ENCODE results near the gene PTPRU.

Gene PTPRU

DNA sequence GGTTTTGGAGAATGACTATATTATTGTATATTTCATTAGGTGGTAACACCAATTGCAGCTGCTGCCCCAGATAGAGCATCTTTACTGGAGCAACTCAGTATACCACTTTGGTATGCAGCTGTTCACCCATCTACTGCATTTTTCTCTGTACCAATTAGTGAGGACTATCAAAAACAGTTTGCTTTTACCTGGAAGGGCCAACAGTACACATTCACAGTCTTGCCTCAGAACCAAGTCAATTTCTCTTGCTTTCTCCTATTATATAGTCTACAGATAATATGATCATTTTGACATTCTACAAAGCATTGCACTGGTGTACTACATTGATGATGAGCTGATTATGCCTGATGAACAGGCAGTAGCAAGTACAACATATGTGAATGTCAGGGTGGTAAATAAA, 99.3 kb downstream of the PTPRU start:
- DNase-seq (ENCODE audit: low read depth in 3 of 3), result no peak

DNA sequence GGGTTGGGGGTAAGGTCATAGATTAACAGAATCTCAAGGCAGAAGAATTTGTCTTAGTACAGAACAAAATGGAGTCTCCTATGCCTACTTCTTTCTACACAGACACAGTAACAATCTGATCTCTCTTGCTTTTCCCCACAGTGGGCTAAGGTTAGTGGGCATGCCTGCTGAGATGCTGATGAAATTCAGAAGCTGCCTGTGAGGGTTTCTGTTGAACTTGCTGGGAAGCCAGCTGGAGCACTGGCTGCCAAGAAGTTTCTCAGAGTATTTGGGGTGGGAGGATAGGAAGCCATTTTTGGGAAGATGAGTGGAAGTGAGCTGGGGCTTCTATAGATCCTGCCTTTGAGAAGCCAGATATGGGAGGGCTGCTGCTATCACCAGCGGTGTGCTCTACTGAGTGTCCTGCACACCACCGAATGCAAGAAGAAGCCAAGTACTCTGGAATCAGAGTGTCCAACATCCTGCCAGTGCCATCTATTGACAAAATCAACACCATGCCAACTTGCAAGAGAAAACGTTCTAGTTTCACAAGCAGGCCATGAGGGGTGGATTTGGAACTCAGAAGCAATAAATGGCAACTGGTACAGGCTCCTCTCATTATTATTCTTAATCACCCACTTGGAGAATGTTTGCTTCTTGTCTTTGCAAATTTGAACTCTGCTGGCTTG, 102.7 kb downstream of the PTPRU start:
- no peak for DNase-seq (ENCODE audit: low read depth in 3 of 3)

DNA sequence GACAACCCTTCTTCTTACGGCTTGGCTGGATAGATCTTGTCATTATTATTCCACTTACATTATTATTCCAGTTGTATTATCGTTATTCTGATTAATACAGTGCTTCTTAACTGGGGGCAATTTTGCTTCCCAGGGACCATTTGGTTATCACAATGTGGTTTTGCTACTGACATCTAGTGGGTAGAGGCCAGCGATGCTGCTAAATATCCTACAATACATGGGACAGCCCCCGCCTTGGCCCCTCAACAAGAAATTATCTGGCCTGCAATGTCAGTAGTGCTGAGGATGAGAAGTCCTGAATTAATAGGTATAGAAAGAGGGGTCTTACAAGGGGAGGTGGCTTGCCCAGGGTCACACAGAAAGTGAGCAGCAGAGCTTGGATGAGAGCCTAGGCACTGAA, 105.6 kb downstream of the PTPRU start:
- DNase-seq (ENCODE audit: low read depth in 3 of 3), result no peak

DNA sequence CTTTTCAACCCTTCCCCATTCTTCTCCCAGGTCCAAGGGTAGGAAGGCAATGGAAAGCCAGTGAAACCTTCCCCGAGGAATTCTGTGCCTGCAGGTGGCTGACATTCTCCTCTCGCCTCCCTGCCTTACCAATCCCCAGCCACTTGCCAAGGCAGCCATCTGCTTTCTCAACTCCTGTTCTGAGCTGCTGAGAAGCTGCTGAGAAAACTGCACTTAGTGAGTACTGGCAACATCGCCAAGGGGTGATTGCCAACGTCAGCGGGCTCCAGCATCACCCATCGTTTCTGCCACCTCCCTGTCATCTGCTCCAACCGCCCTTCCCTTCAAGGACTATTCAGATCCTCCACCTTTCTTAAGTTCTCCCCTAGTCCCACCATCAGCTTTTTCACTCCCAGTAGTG, 106.0 kb downstream of the PTPRU start:
- no peak for DNase-seq (ENCODE audit: low read depth in 3 of 3)

DNA sequence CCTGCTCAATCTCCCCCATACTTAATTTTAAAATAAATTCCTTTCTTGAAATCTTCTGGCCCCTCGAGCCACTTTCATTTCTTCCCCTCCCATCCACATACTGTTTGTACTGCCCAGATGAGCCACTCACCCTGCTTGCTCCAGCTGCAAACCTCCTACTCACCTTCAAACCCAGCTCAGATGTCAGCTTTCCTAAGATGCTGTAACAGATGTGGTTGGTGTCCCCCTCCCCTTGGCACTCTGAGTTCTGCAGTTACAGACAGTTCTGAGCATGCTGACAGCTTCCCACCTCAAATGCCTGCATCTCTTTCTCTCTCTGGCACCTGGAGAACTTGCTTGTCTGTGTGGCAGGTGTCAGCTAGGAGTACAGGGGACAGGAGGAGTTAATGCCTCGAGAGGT, 106.7 kb downstream of the PTPRU start:
- no peak for DNase-seq (ENCODE audit: low read depth in 3 of 3)

DNA sequence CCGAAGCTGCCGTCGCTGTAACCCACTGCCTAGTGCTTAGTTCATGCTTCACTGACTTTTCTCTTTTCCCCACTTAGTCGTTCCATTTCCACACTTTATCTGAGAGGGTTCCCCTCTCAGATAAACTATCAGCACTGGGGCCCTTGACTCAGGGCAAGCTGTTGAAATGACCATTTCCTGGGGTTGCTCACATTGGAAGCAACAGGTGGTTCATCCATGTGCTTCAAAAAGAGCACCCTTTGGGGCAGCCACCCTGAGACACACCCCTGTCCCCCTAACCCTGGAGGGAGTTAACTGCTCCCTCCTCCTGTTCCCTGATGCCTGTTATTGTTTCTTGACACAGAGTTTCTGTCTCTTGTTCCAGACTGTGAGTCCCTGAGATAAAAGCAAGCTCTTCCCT, 107.2 kb downstream of the PTPRU start:
- DNase-seq (ENCODE audit: low read depth in 3 of 3), result no peak

DNA sequence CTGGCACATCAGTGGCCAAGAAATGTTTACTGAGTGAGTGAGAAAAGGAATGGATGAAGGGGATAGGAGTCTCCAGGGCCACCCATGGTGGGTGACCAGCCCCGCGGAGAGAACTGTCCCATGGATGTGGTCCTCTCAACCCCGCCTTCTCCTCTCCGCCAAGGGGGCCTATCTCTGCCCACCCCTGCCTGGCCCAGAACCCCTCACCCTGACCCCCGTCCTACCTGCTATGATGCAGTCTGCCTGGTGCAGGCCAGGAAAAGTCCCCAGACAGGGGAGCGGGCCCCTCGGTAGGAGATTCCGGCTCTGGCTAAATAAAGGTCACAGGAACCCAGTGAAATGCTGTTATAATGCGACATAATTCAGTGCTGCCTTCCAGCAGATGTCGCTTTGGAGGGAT, 107.6 kb downstream of the PTPRU start:
- DNase-seq (ENCODE audit: low read depth in 3 of 3), result no peak

DNA sequence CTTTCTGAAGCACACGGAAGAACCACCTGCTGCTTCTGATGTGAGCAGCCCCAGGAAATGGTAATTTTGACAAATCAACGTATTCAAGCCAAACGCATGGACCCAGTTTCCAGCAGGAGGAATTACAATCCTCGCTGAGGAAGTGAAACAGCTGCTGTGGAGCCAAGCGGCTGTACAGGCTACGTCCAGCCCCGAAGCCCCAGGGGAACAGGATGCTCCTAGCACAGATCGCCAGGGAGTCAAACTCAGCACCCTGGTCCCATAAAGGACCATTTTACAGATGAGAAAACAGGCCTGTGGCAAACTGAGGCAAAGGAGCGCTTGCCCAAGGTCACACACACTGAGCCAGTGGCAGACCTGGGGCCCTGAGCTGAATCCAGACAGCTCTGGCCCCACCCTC, 108.0 kb downstream of the PTPRU start:
- DNase-seq (ENCODE audit: low read depth in 3 of 3), result no peak

DNA sequence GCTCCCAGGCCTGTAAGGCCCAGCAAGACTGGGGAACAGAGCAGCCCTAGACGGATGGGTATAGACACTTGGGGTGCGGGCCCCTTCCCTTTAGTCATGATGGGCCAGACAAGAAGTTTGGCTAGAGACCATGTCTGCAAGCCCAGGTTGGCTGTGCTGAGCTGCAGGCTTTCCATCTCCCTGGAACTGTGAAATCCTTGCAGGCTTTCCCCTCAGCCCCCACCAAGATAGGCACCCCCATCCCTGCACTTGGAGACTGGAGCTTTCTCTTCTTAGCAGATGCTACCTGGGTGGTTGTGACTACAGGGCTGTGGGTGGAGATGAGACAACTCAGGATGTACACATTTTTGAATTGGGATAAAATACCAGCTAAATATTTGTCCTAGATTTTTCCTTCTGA, 110.3 kb downstream of the PTPRU start:
- no peak for DNase-seq (ENCODE audit: low read depth in 3 of 3)

DNA sequence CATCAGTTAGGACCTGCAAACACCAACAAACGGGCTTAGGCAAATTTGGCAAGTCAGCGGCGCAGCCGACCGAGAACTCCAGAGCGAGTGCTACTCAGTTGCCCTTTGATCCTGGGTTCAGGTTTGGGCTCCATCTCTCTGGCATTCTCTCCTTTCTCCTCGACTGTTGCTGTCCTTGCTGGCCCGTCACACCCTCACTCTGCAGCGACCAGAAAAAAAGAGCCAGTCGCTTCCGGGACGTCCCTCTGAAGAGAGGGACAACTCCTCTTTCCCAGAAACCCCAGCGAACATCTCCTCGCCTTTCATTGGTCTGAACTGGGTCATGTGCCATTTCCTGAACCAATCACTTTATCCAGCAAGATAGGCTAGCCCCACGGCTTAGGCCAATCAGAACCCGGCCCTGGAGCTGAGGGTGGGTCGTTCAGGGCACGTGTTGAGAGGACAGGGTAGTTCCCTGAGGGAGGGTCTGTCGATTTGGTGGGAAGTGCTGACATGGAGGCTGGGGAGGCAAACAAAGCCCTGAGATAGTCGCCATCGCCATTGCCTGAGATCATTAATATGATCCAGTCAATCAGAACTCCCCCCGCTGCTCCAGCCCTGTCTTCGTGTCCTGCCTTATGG, 113.7 kb downstream of the PTPRU start:
- DNase-seq (ENCODE audit: low read depth in 3 of 3), result no peak

DNA sequence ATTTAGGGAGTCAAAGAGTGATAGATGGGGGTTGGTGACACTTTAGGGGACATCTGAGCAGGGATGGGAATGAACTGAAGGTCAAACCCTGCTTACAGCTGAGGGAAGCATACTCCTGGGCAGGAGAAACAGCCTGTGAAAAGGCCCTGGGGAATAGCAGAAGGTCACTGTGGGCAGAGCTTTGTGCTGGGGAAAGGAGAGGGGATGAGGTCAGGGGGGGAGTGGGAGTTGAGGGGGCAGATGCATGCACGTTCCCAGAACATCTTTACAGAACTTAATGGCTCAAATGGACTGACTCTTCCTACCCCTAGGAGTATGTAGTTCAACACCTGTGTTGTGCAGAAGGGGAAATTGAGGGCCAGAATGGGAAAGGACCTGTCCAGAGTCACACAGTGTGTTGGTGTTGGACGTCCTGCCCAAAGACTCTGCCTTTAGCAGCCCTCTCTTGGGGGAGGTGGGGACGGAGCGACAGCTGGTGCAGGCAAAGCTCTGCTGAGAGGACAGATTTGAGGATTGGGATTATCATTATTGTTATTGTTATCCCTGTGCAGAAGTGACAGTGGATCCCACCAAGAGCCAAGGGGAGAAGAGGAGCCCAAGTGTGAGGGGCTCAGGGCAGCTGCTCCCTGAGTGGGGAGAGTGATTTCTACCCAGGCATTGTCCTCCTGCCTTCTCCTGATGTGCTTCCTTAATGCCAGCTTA, 116.5 kb downstream of the PTPRU start:
- DNase-seq (ENCODE audit: low read depth in 3 of 3), result no peak

DNA sequence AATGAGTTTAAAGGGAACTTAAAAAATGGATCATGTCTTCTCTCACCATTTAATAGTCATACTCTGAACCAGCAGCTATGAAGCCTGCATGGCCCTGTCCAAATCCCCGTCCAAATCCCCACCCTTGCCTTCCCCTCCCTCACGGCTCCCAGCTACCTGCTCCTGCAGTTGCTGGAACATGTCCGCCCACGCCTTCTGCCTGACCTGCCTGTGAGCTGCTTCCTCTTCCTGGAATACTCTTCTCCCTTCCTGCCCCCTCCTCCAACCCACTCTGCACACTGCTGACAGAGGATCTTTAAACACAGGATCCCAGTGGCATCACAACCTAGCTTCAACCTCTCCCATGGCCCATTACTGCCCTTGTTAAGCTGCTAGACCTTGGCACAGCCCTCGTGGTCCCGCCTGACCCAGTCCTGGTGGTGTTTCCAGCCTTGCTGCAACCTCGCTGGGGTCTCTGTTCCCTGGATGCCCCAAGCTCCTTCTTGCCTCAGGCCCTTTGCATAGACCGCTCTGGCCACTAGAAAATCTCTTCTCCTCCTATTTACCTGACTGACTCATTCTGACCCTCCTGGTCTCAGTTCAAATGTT, 118.3 kb downstream of the PTPRU start:
- no peak for DNase-seq (ENCODE audit: low read depth in 3 of 3)

DNA sequence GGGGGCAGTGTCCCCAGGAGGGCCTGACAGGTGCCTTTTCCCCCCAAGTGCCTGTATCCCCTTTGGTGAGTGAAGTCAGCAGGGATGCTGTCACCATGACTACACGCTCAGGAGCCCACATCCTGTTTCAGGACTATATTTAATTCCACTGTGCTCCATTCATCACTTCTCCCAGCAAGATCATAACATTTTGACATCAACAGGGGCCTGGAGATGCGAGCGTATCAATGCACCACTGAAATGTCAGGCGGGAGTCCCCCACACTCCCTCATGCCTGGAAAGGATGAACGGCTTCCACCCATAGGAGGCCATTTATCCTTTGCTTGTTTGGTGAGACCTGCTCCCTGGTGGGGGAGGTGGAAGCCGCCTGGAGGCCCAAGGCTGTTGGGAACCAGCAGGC, 119.1 kb downstream of the PTPRU start:
- DNase-seq (ENCODE audit: low read depth in 3 of 3), result no peak

DNA sequence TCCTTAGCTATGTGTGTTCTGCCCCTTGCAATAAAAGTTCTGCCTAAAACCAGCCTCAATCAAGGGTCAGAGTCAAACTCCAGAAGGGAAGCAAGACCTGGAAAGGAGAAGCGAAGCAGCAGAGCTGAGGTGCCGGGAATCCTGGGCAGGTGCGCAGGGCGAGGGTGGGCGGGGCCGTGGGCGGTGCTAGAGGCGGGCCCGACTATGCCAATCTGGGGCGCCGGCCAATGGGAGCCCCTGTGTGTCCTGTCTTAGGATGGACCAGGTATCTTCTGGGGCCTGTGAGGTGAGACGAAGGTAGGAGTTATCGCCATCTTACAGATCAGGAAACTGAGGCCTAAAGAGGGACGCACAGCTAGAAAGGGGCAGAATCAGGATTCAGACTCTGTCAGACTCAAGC, 120.3 kb downstream of the PTPRU start:
- DNase-seq (ENCODE audit: low read depth in 3 of 3), result no peak

DNA sequence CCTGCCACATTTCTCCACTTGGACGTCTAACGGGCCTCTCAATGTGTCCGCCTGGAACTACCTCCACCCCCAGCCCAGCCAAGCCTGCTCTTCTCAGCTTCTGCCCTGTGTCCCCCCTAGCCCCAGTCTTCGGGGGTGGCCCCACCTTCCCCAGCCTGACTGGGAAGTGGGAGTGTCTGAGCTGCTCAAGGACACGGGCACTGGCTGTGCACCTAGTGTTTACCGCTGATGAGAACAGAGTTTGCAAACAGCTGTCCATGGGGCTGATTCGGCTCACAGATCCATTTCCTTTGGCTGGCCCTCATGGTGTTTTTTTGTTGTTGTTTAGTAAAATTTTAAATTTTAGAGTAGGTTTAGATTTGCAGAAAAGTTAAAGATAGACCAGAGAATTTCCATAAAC, 121.1 kb downstream of the PTPRU start:
- no peak for DNase-seq (ENCODE audit: low read depth in 3 of 3)

DNA sequence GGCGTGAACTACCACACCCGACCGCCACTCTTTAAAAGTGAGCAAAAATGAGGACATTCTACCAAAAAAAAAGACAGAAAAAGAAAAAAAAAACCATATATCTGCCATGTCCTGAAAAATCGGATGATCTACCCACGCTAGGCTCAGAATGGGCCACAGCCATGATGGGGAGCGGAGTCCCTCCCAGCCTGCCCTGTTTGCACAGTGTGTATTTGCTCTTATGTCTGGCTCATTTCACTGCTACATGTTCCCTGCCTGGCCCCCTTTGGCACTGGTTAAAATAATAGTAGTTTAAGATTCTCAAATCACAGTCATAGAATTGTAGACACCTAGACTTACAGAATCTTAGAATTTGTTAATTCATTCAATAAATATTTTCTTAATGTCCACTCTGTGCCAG, 121.9 kb downstream of the PTPRU start:
- DNase-seq (ENCODE audit: low read depth in 3 of 3), result no peak

DNA sequence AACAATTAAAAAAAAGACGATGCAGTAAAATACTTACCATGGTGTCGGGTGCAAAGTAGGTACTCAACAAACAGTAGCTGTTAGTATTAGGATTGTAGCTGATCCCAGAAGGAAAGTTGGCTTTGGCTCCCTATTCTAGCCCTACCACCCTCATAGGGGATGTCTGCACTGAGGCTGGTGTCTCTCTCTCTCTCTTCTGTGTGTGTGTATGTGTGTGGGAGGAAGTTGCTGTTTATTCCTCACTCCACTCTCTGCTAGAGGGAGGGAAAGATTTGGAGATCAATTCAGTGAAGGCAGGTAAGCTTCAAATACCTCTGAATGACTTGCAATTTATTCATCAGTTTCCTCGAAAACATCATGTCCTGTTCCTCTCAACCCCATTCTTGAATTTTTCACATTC, 124.4 kb downstream of the PTPRU start:
- DNase-seq (ENCODE audit: low read depth in 3 of 3), result no peak

DNA sequence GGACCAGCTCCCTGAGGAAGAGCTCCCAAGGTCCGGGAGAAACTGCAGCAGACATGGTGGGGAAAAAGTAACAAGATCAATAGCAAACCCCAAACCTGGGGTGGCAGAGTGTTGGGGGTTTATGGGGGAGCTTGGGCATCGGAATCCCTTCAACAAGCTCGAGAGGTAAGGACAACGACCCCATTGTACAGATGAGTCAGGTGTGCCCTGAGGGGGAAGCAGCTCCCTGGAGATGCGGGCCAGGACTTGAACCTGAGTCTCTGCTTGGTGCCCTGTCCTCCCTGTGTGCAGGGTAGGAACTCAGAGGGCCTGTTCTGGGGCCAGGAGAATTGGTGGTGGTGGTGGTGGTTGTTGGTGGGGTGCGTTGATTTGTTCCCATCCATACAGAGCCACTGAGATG, 125.4 kb downstream of the PTPRU start:
- DNase-seq (ENCODE audit: low read depth in 3 of 3), result no peak

DNA sequence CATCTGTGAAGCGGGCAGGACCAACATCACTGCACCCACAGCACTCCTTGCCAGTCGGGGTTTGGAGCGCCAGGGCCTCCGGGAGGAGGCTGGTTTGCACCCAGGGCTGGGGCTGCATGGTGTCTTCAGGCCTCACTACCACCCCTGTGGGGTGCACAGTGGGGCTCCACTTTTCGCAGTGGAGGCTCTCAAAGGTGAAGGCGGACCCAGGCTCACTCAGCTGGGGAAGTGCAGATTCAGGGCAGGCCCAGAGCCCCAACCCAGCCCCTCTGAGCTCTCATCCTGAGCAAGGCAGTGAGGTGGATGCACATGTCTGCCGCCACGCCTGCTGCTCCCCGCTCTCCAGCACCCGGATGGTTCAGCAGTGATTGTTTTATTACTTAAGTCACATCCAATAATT, 125.8 kb downstream of the PTPRU start:
- no peak for DNase-seq (ENCODE audit: low read depth in 3 of 3)

DNA sequence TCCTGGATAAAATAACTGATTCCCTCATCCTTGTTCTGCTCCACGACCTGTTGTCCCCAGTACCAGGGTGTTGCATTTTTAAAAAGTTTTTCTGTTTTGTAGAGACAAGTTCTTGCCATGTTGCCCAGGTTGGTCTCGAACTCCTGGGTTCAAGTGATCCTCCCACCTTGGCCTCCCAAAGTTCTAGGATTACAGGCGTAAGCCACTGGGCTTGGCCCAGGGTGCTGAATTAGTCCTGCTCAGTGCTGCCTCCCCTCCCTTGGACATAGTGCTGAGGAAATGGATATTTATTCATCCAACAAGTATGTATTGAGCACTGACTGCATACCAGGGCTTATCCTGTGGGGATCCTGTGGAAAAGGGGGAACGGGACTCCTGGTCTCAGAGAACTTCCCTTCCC, 126.4 kb downstream of the PTPRU start:
- DNase-seq (ENCODE audit: low read depth in 3 of 3), result no peak

DNA sequence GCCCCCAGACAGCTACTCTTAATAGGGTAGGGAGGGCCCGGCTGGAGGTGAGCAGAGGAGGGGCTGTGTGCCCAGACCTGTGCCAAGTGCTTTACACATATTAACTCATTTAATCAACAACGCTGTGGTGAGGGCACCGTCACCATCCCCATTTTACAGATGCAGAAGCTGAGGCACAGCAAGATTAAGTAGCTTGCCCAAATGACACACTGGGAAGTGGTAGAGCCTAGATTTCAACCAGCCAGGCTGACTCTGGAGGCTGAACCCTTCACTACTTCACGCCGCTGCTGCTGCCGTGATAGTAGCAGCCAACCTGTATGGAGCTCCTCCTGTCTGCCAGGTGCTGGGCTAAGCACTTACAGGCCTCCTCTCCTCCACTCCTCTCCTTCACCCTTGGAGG, 127.2 kb downstream of the PTPRU start:
- no peak for DNase-seq (ENCODE audit: low read depth in 3 of 3)

DNA sequence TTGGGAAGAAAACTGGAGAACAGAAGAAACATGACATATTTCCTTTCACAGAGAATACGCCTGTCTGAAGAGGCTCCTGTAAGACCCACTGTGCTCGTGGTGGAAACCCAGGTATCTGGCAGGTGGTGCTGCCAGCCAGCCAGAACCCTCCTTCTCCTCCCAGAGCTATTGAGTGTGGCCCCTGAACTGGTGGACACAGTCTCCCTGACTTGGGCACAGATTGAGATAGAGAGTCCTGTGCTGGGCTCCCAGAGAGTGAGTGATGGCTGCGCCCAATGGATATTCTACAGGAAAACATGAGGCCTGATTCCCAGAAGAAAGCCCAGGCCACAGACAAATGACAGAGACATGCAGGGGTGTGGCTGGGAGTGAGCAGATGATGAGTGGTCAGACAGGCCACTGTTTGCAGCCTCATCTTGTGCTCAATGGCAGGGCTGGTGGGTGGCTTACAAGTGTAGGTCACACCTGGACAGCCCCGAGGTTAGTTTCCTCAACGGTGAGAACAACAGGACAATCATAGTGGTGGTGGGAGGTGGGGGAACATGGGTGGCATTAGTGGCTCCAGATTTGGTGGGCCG, 127.9 kb downstream of the PTPRU start:
- DNase-seq (ENCODE audit: low read depth in 3 of 3), result no peak
